Measurements from ENCODE around the gene WDR18. TPM values are rescaled to one million over a fixed set of nuclear protein-coding genes. Genes with fewer than 3 reads are reported as not detected.
A peak's percentile ranks its signal among the peaks of the same experiment; 100 is the strongest.

The WDR18 gene
- total RNA-seq, 2 donors from 2014 or later, result 26.5 to 81.5 TPM

DNA sequence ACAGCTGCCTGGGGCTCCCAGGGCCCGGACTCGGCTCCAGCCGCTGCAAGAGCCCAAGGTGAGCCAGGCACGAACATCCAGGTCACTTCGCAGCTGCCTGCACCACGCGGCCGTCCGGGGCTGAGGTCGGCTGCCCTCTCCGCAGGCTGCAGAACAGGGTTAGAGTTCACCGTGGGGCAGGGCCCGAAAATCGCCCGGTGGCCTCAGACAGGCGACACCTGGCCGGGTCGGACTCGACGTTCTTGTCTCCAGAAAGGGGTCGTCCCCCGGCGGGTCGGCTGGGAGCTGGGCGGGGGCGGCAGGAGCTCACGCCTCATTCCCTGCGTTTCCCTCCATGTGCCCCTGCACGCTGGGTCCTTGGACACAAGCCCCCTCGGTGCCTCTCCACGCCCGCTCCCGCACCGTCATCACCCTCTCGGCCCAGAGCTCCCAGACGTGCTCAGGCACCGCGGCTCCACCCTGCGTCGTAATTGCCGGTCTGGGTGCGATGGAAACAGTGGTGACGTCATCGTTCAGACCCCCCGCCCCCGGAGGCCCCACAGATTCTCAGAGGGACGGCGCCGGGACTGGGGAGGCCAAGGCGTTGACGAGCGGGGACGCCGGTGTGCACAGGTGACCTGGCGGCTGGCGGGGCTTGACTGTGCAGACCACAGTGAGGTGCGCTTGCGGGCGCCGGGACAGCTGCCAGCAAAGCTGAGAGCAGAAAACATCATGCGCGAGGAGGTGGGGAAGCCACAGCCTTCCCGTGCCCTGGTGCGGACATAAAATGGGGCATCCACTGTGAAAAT, 12.1 kb downstream of the WDR18 start:
- Histone ChIP-seq H3K9me3 (no peaks in the 10 kb centered on the region), H3K9ac (ENCODE audit: low read depth in 2 of 2, low read length in 2 of 2) (no peak overlapping the region), H3K36me3 (no peaks in the 10 kb centered on the region), H3K27ac (no peak overlapping the region), H3K4me3 (no peak overlapping the region), H3K4me1 (peaks cover 7% of the 10 kb centered on the region), H3K27me3 (peaks cover 44% of the 10 kb centered on the region)
- TF ChIP-seq, protein P1, sequence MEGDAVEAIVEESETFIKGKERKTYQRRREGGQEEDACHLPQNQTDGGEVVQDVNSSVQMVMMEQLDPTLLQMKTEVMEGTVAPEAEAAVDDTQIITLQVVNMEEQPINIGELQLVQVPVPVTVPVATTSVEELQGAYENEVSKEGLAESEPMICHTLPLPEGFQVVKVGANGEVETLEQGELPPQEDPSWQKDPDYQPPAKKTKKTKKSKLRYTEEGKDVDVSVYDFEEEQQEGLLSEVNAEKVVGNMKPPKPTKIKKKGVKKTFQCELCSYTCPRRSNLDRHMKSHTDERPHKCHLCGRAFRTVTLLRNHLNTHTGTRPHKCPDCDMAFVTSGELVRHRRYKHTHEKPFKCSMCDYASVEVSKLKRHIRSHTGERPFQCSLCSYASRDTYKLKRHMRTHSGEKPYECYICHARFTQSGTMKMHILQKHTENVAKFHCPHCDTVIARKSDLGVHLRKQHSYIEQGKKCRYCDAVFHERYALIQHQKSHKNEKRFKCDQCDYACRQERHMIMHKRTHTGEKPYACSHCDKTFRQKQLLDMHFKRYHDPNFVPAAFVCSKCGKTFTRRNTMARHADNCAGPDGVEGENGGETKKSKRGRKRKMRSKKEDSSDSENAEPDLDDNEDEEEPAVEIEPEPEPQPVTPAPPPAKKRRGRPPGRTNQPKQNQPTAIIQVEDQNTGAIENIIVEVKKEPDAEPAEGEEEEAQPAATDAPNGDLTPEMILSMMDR (IDR thresholded peaks at IDR 0.05), result no peak
- DNase-seq, result peak; percentile 47
- intact Hi-C loops (cut with DNase I), result no loop called here

DNA sequence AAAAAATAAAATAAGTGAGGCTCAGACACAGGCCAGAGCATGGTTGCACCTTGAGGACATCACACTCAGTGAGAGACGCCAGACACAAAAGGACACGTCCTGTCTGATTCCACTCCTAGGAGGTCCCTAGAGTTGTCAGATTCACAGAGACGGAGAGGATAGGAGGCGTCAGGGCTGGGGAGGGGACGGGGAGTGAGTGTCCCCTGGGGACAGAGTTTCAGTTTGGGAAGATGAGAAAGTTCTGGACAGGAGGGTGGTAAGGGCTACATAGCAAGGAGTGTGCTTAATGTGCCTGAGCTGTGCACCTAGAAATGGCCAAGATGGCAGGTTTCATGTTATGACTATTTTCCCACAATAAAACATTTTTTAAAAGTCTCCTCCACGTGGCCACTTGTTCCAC, 13.9 kb downstream of the WDR18 start:
- Histone ChIP-seq H3K27me3 (peaks cover 51% of the 10 kb centered on the region), H3K9ac (ENCODE audit: low read depth in 2 of 2, low read length in 2 of 2) (no peak overlapping the region), H3K9me3 (no peaks in the 10 kb centered on the region), H3K36me3 (no peaks in the 10 kb centered on the region), H3K4me3 (no peak overlapping the region), H3K27ac (no peak overlapping the region), H3K4me1 (peaks cover 7% of the 10 kb centered on the region)
- intact Hi-C loops (cut with DNase I), result no loop called here
- TF ChIP-seq, protein P1 (IDR thresholded peaks at IDR 0.05), result no peak
- DNase-seq, result no peak

DNA sequence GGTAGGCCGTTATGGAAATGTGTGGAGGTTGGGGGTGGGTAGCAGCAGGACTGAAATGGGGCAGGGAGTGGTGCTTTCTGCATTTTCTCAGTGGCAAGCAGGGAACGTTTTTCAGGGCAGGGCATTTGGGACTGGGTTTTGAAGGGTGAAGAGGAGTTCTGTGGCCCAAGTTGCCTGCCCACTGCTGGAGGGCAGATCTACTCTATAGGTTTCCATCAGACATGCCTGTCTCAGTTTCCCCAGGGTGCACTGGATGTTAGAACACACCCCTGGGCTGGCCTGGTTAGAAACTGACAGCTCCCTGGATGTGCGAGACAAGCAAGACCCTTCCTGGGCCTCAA, 15.2 kb downstream of the WDR18 start:
- Histone ChIP-seq H3K27ac (no peak overlapping the region), H3K9me3 (no peaks in the 10 kb centered on the region), H3K36me3 (no peaks in the 10 kb centered on the region), H3K4me3 (no peak overlapping the region), H3K9ac (ENCODE audit: low read depth in 2 of 2, low read length in 2 of 2) (no peak overlapping the region), H3K27me3 (peaks cover 51% of the 10 kb centered on the region), H3K4me1 (peaks cover 7% of the 10 kb centered on the region)
- DNase-seq, result no peak
- TF ChIP-seq, protein P1 (IDR thresholded peaks at IDR 0.05), result no peak
- intact Hi-C loops (cut with DNase I), result no loop called here

DNA sequence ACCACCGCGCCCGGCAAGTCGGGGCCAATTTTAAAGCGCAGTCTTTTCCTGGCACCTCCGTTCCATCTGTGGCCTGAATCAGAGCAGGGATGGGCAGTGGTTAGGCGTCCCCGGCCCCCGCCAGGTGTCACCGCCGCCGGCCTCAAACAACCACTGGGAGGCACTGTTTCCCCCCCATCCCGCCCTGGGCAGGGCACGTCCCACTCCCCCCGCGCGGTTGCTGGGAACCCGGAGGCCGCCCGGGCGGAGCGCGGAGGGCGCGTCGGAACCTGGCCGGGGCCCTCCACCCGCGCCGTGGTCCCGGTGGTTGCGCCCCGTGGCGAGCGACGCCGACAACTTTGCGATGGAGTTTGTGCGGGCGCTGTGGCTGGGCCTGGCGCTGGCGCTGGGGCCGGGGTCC, 15.9 kb downstream of the WDR18 start, which contains the start of gene GRIN3B:
Gene GRIN3B (plus strand): TSS at position 325 of the 400 bp plus-strand sequence. CDS start 19 bp downstream, at position 344.
- Histone ChIP-seq H3K36me3 (no peaks in the 10 kb centered on the region), H3K4me1 (peaks cover 7% of the 10 kb centered on the region), H3K27ac (no peak within 1 kb of the TSS), H3K27me3 (peaks cover 51% of the 10 kb centered on the region), H3K4me3 (no peak within 1 kb of the TSS), H3K9me3 (no peaks in the 10 kb centered on the region), H3K9ac (ENCODE audit: low read depth in 2 of 2, low read length in 2 of 2) (no peak within 1 kb of the TSS)
- peak; percentile 65 for DNase-seq
- intact Hi-C loops (cut with DNase I), result no loop called here
- TF ChIP-seq, protein P1 (IDR thresholded peaks at IDR 0.05), result no peak

DNA sequence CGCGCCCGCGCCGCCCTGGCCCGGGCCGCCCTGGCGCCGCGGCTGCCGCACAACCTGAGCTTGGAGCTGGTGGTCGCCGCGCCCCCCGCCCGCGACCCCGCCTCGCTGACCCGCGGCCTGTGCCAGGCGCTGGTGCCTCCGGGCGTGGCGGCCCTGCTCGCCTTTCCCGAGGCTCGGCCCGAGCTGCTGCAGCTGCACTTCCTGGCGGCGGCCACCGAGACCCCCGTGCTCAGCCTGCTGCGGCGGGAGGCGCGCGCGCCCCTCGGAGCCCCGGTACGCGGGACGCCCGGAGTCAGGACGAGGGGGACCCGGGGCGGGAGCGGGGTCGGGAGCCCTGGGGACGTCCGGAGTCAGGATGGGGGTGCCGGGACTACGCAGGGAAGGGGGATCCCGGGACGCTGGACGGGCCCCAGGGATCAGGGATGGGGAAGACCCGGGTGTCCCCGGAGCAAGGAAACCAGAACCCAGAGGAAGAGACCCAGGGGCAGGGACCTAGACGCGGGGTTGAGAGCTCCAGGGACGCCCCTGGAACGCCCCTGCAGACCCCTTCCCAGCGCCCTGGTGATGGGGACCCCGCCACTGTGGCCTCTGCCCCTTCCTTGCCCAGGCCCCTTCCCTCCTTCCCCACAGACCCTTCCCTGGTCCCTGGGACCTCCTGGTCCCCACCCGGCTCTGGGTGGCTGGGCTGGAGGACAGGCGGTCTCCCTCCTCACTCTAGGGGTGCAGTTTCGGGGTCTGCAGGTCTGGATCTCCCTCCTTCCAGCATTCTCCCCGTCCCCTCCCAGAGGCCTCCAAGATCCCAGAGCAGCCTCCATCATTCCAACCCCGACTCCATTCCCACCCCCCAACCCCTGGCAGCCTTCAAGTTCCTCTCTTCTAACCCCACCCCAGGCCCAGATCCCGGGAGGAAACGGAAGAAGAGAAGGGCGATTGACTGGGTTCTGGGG, 16.7 kb downstream of the WDR18 start:
- no peak overlapping the region for H3K27ac ChIP-seq
- H3K4me1 ChIP-seq, result peaks cover 7% of the 10 kb centered on the region
- peaks cover 45% of the 10 kb centered on the region for H3K27me3 ChIP-seq
- DNase-seq, result no peak
- H3K4me3 ChIP-seq, result no peak overlapping the region
- TF ChIP-seq, protein P1 (IDR thresholded peaks at IDR 0.05), result no peak
- intact Hi-C loops (cut with DNase I), result no loop called here
- no peaks in the 10 kb centered on the region for H3K9me3 ChIP-seq
- H3K9ac ChIP-seq (ENCODE audit: low read depth in 2 of 2, low read length in 2 of 2), result no peak overlapping the region
- no peaks in the 10 kb centered on the region for H3K36me3 ChIP-seq

Data from colonic mucosa (tissue), 4 donors.